GM12892 (cell line): ENCODE measurements around the gene ATP6V1G1.
"Not testable (repeated sequence)": the region's sequence is repeated elsewhere in the genome, so short reads cannot be mapped to it uniquely, and the experiment has no call there.

Experiments
- DNase-seq: peaks from one replicate; pipeline ENCODE4 v3.0.0; 2011; ENCODE audit not compliant: insufficient read length
- FAIRE-seq: peaks from 2 replicates; lab custom pipeline; 2011; peaks lifted over from hg19 to GRCh38; lab: Jason Lieb, UNC
- POLR2A ChIP-seq: IDR thresholded peaks from 2 replicates; pipeline ENCODE4 v1.6.1; 2011; ENCODE audit warnings: low read depth, low read length, control low read depth
- POLR2AphosphoS5 ChIP-seq: IDR thresholded peaks from 2 replicates; pipeline ENCODE4 v1.6.1; 2011; ENCODE audit warnings: low read depth, low read length, control low read depth
- TAF1 ChIP-seq: IDR thresholded peaks from 2 replicates; pipeline ENCODE4 v1.6.1; 2011; ENCODE audit warnings: low read depth, mild to moderate bottlenecking, control low read depth, low read length, borderline replicate concordance

The ATP6V1G1 gene

GRCh38 chr9:114583371-114584155, 4.0 kb upstream of the ATP6V1G1 start:
- no peak for FAIRE-seq
- DNase-seq = no peak
- TF ChIP-seq POLR2AphosphoS5 (no peak), POLR2A (no peak), TAF1 (no peak)

GRCh38 chr9:114588210-114588609, 641 bp downstream of the ATP6V1G1 start:
- no peak for DNase-seq
- no peak for FAIRE-seq
- no peak for TF ChIP-seq POLR2A
- TF ChIP-seq TAF1 = no peak
- TF ChIP-seq POLR2AphosphoS5 = no peak

- TF ChIP-seq POLR2AphosphoS5 = no peak
- no peak for TF ChIP-seq POLR2A
- TF ChIP-seq TAF1 = no peak
- FAIRE-seq = no peak
Measured at GRCh38 chr9:114588651-114589526, 1.3 kb downstream of the ATP6V1G1 start.

DNA sequence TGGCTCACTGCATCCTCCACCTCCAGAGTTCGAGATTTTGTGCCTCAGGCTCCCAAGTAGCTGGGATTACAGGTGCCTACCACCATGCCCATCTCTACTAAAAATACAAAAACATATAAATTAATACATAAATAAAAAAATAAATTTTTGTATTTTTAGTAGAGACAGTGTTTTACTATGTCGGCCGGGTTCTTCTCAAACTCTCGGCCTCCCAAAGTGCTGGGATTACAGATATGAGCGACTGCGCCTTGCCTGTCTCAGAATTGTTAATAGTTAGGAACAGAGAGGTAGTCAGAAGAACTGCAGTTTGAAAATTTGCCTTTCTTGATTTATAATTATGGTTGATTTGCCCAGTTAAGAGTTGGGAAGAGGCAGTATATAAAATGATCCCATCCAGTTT, 2.8 kb downstream of the ATP6V1G1 start:
- TF ChIP-seq TAF1 (no peak), POLR2A (no peak), POLR2AphosphoS5 (no peak)
- FAIRE-seq = no peak
- no peak for DNase-seq

More at GRCh38 chr9:114588651-114589526, 1.3 kb downstream of the ATP6V1G1 start:
- DNase-seq = no peak

- DNase-seq (no peak), FAIRE-seq (no peak)
- TF ChIP-seq POLR2AphosphoS5 = no peak
- TF ChIP-seq POLR2A = no peak
- no peak for TF ChIP-seq TAF1
Measured at GRCh38 chr9:114591291-114591787, 3.8 kb downstream of the ATP6V1G1 start.

GRCh38 chr9:114591849-114592248, 4.3 kb downstream of the ATP6V1G1 start:
- no peak for DNase-seq
- FAIRE-seq = no peak
- TF ChIP-seq POLR2AphosphoS5 (no peak), TAF1 (no peak), POLR2A (no peak)

DNA sequence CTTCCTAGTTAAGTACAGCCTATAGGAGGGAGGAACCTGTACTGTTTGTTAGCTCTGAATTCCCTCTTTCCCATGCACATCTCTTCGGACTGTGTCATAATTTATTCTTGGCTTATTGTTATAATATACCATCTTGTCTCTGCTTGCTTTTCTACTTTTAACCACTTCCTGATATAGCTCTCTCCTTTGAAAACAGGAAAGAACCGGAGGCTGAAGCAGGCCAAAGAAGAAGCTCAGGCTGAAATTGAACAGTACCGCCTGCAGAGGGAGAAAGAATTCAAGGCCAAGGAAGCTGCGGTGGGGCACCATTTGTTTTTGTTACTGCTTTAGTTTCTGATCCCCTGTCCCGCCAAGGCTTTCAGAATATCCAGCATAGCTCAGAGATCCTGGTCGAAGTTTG, 4.8 kb downstream of the ATP6V1G1 start:
- DNase-seq = no peak
- TF ChIP-seq POLR2A (no peak), POLR2AphosphoS5 (no peak), TAF1 (no peak)
- no peak for FAIRE-seq

DNA sequence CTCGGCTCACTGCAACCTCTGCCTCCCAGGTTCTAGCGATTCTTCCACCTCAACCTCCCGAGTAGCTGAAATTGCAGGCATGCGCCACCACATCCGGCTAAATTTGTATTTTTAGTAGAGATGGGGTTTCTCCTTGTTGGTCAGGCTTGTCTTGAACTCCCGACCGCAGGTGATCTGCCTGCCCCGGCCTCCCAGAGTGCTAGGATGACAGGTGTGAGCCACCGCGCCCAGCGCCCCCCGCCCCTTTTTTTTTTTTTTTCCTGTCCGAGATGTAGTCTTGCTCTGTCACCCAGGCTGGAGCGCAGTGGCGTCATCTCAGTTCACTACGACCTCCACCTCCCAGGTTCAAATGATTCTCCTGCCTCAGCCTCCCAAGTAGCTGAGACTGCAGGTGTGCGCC, 6.6 kb downstream of the ATP6V1G1 start:
- FAIRE-seq = no peak
- TF ChIP-seq TAF1 (no peak), POLR2A (no peak), POLR2AphosphoS5 (no peak)
- no peak for DNase-seq

GRCh38 chr9:114600502-114601248, 13.1 kb downstream of the ATP6V1G1 start:
- not testable (repeated sequence) for FAIRE-seq, DNase-seq

- DNase-seq, FAIRE-seq: not testable (repeated sequence)
Measured at GRCh38 chr9:114601787-114602186, 14.2 kb downstream of the ATP6V1G1 start.

- TF ChIP-seq POLR2A = no peak
- no peak for TF ChIP-seq POLR2AphosphoS5
- TF ChIP-seq TAF1 = no peak
- no peak for DNase-seq
- FAIRE-seq = no peak
Measured at GRCh38 chr9:114602620-114603019, 15.1 kb downstream of the ATP6V1G1 start.

DNA sequence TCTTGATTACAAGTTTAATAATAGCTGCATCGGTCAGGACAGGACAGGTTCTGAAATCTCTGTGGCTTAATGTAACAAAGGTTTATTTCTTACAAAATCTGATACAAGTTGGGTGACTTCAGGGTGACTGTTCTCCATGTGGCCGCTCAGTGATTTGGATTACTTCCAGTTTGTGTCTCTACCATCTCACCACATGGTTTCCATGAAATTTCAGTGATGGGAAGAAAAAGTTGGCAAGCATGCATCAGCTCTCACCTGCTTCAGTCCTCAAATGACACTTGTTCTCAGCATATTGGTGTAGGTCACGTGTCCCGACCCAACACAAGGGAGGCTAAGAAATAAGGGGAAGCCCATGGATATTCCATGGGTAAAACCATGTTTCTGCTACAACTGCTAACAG, 15.7 kb downstream of the ATP6V1G1 start:
- no peak for TF ChIP-seq POLR2AphosphoS5
- no peak for TF ChIP-seq TAF1
- no peak for TF ChIP-seq POLR2A
- no peak for FAIRE-seq
- no peak for DNase-seq
